SH-SY5Y (cell line): Measurements from ENCODE around the gene FAM81A.

Experiments used
- GATA2 ChIP-seq: IDR thresholded peaks from 2 replicates; pipeline ENCODE4 v1.6.1; 2011; ENCODE audit warnings: mild to moderate bottlenecking, low read depth, low read length
- GATA3 ChIP-seq: IDR thresholded peaks from 2 replicates; pipeline ENCODE4 v1.6.1; 2011; ENCODE audit warnings: low read depth, mild to moderate bottlenecking, low read length, moderate library complexity

DNA sequence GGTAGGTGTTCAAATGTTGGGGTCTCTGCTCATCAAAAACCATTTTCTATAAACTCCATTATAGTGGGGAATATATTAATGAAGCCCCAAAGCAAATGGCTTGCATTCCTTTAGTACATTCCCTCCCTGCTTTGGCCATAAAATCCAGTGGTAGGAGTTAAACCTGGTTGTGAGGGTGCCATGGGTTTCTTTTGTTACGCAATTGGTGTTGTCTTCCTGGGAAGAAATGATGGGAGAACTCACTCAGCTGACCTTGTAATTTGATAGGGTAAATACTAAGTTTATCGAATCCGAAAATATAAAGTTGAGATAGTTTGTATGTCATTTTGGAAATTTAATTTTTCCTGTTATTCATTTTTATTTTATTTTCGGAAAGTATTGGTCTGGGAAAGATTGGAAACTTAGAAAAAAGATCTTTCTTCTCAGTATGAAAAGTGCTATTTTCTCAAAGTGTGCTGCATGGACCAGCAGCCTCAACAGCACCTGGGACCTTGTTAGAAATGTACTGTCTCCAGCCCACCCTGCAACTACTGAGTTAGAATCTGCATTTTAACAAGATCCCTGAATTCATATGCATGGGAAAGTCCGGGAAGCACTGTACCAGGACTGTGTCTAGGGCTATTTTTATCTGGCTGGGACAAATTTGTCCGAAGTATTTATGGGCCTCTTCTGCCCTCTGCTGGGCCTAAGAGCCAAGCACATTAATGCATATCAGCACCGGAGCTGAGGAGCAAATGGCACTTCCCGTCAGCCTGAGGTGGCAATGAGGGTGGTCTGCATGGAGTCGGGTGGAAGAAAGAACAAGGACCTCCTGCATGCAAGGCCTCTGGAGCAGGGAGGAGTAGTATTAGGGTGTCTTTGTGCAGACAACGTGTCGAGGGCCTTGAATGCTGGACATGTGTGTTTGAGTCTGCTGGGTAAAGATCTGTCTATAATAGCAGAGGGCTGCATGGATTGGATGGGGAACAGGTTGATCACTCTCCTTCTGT, 54.7 kb downstream of the FAM81A start:
- TF ChIP-seq GATA2 (0 out of 2 replicates have a peak, but pooled peaks have one; percentile 24), GATA3 (no peak)
